Activated naive CD8-positive, alpha-beta T cell treated with anti-CD3 and anti-CD28 coated beads for 36 hours (primary cell): ENCODE results near the gene PAX4. TPM values are rescaled to one million over a fixed set of nuclear protein-coding genes. Genes with fewer than 3 reads are reported as not detected.
"Not testable (repeated sequence)": the region's sequence is repeated elsewhere in the genome, so short reads cannot be mapped to it uniquely, and the experiment has no call there.

Experiments used
- DNase-seq: peaks from one replicate; pipeline ENCODE4 v3.0.0; 2021
- H3K27ac Mint-ChIP-seq: one replicate; pipeline ENCODE4 v1.8.0; 2022; ENCODE audit warnings: mild to moderate bottlenecking, moderate library complexity, mixed read lengths
- H3K27me3 Mint-ChIP-seq: one replicate; pipeline ENCODE4 v1.8.0; 2022; ENCODE audit warnings: mild to moderate bottlenecking, mixed read lengths
- H3K36me3 Mint-ChIP-seq: one replicate; pipeline ENCODE4 v1.8.0; 2021; ENCODE audit warnings: mild to moderate bottlenecking, mixed read lengths
- H3K4me1 Mint-ChIP-seq: one replicate; pipeline ENCODE4 v1.8.0; 2021; ENCODE audit warnings: mixed read lengths
- H3K4me3 Mint-ChIP-seq: one replicate; pipeline ENCODE4 v1.8.0; 2022; ENCODE audit warnings: mild to moderate bottlenecking, moderate library complexity, mixed read lengths
- H3K9me3 Mint-ChIP-seq: one replicate; pipeline ENCODE4 v1.8.0; 2022; ENCODE audit warnings: mixed read lengths
- total RNA-seq, 2 experiments: library from RNA; stranded (reverse); gene quantifications; one replicate each; pipeline ENCODE4 v1.2.3, GENCODE V29; 2021

PAX4 gene
- total RNA-seq, 2 experiments from 2014 or later = not detected

GRCh38 chr7:127582361-127582760 lies 35.6 kb downstream of the PAX4 start:
- Mint-ChIP-seq H3K4me1 (peaks cover 41% of the 10 kb centered on the region), H3K4me3 (no peak overlapping the region), H3K27ac (no peak overlapping the region), H3K9me3 (no peaks in the 10 kb centered on the region), H3K36me3 (peaks cover 13% of the 10 kb centered on the region), H3K27me3 (no peaks in the 10 kb centered on the region)
- no peak for DNase-seq

GRCh38 chr7:127581716-127582115 lies 36.2 kb downstream of the PAX4 start:
- no peak overlapping the region for H3K4me3 Mint-ChIP-seq
- no peak overlapping the region for H3K27ac Mint-ChIP-seq
- peaks cover 13% of the 10 kb centered on the region for H3K36me3 Mint-ChIP-seq
- peaks cover 41% of the 10 kb centered on the region for H3K4me1 Mint-ChIP-seq
- H3K27me3 Mint-ChIP-seq = no peaks in the 10 kb centered on the region
- no peaks in the 10 kb centered on the region for H3K9me3 Mint-ChIP-seq
- DNase-seq = no peak

- no peak overlapping the region for H3K27ac Mint-ChIP-seq
- H3K4me3 Mint-ChIP-seq = no peak overlapping the region
- no peaks in the 10 kb centered on the region for H3K27me3 Mint-ChIP-seq
- no peak for DNase-seq
- no peaks in the 10 kb centered on the region for H3K9me3 Mint-ChIP-seq
- peaks cover 13% of the 10 kb centered on the region for H3K36me3 Mint-ChIP-seq
- peaks cover 37% of the 10 kb centered on the region for H3K4me1 Mint-ChIP-seq
Observed at GRCh38 chr7:127580612-127581011, 37.3 kb downstream of the PAX4 start.

- Mint-ChIP-seq H3K4me1 (peaks cover 30% of the 10 kb centered on the region), H3K36me3 (peaks cover 13% of the 10 kb centered on the region), H3K27me3 (no peaks in the 10 kb centered on the region), H3K4me3 (no peak overlapping the region), H3K9me3 (no peaks in the 10 kb centered on the region), H3K27ac (no peak overlapping the region)
- no peak for DNase-seq
Observed at GRCh38 chr7:127578711-127579275, 39.1 kb downstream of the PAX4 start.

- no peak for DNase-seq
- Mint-ChIP-seq H3K27me3 (no peaks in the 10 kb centered on the region), H3K4me3 (no peak overlapping the region), H3K36me3 (peaks cover 13% of the 10 kb centered on the region), H3K27ac (no peak overlapping the region), H3K4me1 (peaks cover 25% of the 10 kb centered on the region), H3K9me3 (no peaks in the 10 kb centered on the region)
Observed at GRCh38 chr7:127578036-127578684, 39.8 kb downstream of the PAX4 start.

- no peak overlapping the region for H3K27ac Mint-ChIP-seq
- DNase-seq = no peak
Observed at GRCh38 chr7:127571741-127572505, 46.0 kb downstream of the PAX4 start.

GRCh38 chr7:127568034-127568433 lies 49.9 kb downstream of the PAX4 start:
- not testable (repeated sequence) for DNase-seq, H3K36me3 Mint-ChIP-seq, H3K9me3 Mint-ChIP-seq, H3K4me3 Mint-ChIP-seq, H3K4me1 Mint-ChIP-seq, H3K27me3 Mint-ChIP-seq, H3K27ac Mint-ChIP-seq

More at GRCh38 chr7:127571741-127572505, 46.0 kb downstream of the PAX4 start:
- Mint-ChIP-seq H3K9me3 (no peaks in the 10 kb centered on the region), H3K27me3 (no peaks in the 10 kb centered on the region), H3K4me1 (no peaks in the 10 kb centered on the region), H3K4me3 (no peak overlapping the region), H3K36me3 (no peaks in the 10 kb centered on the region)

- H3K9me3 Mint-ChIP-seq = no peaks in the 10 kb centered on the region
- H3K36me3 Mint-ChIP-seq = peaks cover 6% of the 10 kb centered on the region
- DNase-seq = no peak
- H3K4me1 Mint-ChIP-seq = no peaks in the 10 kb centered on the region
- H3K4me3 Mint-ChIP-seq = no peak overlapping the region
- H3K27ac Mint-ChIP-seq = no peak overlapping the region
- H3K27me3 Mint-ChIP-seq = no peaks in the 10 kb centered on the region
Observed at GRCh38 chr7:127566242-127566641, 51.7 kb downstream of the PAX4 start.

Other genes with a start within 250 kb of the PAX4 start
- gene ZNF800, start 225.4 kb downstream of the PAX4 start, total RNA-seq = 10 to 100 TPM; 32.1 to 34.2 TPM
- 10 to 100 TPM; 15.6 to 16.9 TPM for gene GCC1, start 32.5 kb downstream of the PAX4 start, total RNA-seq
- gene ARF5, start 29.7 kb downstream of the PAX4 start, total RNA-seq = 10 to 100 TPM; 93.1 to 93.6 TPM
- gene FSCN3, start 24.4 kb downstream of the PAX4 start, total RNA-seq = 1 to 10 TPM in 1 of 2 experiments, under 1 TPM in 1; 0.91 to 1.0 TPM
- gene SND1, start 34.1 kb upstream of the PAX4 start, total RNA-seq = 100 to 1,000 TPM; 192 to 201 TPM